Dendritic cell treated with granulocyte-macrophage colony-stimulating factor and Interleukin-4, amounts not matched to agents 40 ng/mL and 50 ng/mL, for 4 days (primary cell): ENCODE measurements around the gene ADAMTS17.

Source experiments
- H3K27ac Mint-ChIP-seq: one replicate; pipeline ENCODE4 v1.8.0; 2022; ENCODE audit warnings: mild to moderate bottlenecking, mixed read lengths
- H3K27me3 Mint-ChIP-seq: one replicate; pipeline ENCODE4 v1.8.0; 2022; ENCODE audit warnings: mild to moderate bottlenecking, mixed read lengths
- H3K36me3 Mint-ChIP-seq: one replicate; pipeline ENCODE4 v1.8.0; 2022; ENCODE audit warnings: low read depth, mixed read lengths
- H3K4me1 Mint-ChIP-seq: one replicate; pipeline ENCODE4 v1.8.0; 2022; ENCODE audit warnings: low read depth, mixed read lengths
- H3K4me3 Mint-ChIP-seq: one replicate; pipeline ENCODE4 v1.8.0; 2022; ENCODE audit warnings: mild to moderate bottlenecking, moderate library complexity, mixed read lengths
- H3K9me3 Mint-ChIP-seq: one replicate; pipeline ENCODE4 v1.8.0; 2022; ENCODE audit warnings: mixed read lengths
- intact Hi-C: fragments of 100-400 bp; cut with micrococcal nuclease; formaldehyde crosslinking; loops from one replicate; pipeline ENCODE4 v1.15.0; 2022

Gene ADAMTS17

GRCh38 chr15:100284191-100284590 is 57.6 kb downstream of the ADAMTS17 start:
- Mint-ChIP-seq H3K27ac (no peak overlapping the region), H3K9me3 (peaks cover 39% of the 10 kb centered on the region), H3K36me3 (no peaks in the 10 kb centered on the region)

DNA sequence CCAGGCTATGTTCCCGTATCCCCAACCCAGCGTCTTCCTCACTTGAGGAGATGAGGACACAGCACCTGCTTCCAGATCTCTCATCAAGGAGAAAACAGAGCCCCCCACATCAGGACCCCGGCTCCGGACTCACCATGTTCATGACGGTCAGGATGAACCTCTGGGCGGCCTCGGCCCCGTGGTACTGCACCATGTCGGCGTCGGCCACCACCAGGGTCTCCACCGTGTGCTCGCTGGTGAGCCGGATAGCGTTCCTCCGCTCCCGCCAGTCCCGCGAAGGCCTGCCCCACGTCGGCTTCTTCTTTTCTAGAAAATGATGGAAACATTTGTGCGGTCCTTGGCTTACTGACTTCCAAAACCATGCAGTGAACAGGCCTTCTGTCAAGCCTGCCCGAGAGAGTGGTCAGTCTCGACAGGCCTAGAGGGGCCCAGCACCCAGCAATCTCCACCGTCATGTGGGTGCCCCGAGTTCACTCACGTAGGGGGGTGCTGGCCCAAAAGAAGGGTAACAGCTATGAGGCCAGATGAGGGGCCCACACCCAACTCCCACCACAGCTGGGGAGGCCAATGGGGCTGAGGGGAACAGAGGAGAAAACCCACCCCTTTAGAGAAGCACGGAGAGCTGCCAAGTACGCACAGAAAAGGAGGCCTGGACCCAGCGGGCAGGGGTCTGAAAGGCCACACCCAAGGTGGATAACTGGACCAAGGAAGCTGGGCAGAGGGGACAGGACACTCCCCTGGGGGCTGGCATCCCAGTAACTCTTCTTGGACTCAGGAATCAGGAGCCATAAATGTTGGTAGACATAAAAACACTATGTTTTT is 60.5 kb downstream of the ADAMTS17 start:
- Mint-ChIP-seq H3K27me3 (no peaks in the 10 kb centered on the region), H3K4me3 (no peak overlapping the region), H3K27ac (no peak overlapping the region), H3K36me3 (no peaks in the 10 kb centered on the region), H3K4me1 (no peaks in the 10 kb centered on the region), H3K9me3 (peaks cover 28% of the 10 kb centered on the region)
- intact Hi-C loops: no loop called here

More at GRCh38 chr15:100284191-100284590, 57.6 kb downstream of the ADAMTS17 start:
- intact Hi-C loops: no loop called here
- Mint-ChIP-seq H3K4me3 (no peak overlapping the region), H3K4me1 (no peaks in the 10 kb centered on the region), H3K27me3 (no peaks in the 10 kb centered on the region)

- Mint-ChIP-seq H3K27me3 (no peaks in the 10 kb centered on the region), H3K4me3 (no peak overlapping the region), H3K27ac (no peak overlapping the region), H3K9me3 (peaks cover 28% of the 10 kb centered on the region), H3K4me1 (no peaks in the 10 kb centered on the region), H3K36me3 (no peaks in the 10 kb centered on the region)
- intact Hi-C loops: no loop called here
These were observed 61.9 kb downstream of the ADAMTS17 start for GRCh38 chr15:100279849-100280248.

DNA sequence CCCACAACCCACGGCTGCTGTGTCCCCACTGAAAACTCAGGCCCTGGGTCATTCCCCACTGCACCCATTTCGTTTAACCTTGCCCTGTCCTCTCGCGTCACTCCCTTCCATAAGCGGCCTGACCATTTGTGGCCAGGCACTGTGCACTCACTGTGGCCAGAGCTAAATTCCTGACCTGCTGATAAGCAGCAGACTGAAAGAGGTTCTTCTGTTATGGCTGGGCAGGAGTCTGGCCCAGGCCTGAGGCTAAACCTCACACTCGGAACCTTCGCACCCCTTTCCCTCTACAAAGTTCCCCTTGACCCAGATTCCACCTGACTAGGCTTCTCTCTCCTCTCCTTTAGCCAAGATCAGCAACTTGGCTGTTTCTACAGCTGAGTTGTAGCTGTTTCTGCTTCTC is 62.3 kb downstream of the ADAMTS17 start:
- Mint-ChIP-seq H3K27ac (no peak overlapping the region), H3K27me3 (no peaks in the 10 kb centered on the region), H3K4me1 (no peaks in the 10 kb centered on the region), H3K4me3 (no peak overlapping the region), H3K36me3 (no peaks in the 10 kb centered on the region), H3K9me3 (peaks cover 32% of the 10 kb centered on the region)
- intact Hi-C loops: no loop called here

DNA sequence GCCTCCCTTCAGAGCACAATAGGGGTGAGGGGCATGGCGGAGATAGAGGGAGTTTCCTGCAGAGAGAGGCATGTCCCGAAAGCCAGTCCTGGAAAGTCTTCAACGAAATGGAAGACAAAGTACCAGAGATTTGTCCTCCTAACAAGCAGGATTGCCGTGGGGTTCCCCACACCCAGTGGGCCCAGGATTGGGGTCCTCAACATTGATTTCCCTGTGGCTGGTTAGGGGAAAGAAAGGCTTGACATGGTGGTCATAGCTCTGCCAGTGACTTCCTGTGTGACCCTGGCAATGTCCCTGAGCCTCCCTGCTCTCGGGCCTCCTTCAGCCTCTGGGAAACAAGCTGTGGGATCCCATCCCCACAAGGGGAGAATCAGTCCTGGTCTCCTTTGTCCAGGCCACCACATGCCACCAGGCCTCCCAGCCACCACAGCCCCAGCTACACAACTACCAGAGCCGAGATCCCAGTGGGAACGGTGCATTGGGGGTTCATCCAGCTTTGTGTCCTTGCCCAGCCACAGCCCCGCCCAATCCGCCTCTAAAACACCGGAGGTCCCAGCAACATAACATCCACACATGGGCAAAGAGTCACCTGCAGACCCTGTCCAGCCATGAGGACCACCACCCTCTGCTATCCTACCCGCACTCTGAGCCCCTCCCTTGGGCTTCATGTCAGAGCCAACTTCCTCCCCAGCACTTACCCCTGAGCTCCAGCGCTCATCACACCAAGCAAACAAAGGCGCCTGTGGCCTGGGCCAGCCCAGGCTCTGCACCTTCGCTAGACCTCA is 63.0 kb downstream of the ADAMTS17 start:
- no peaks in the 10 kb centered on the region for H3K4me1 Mint-ChIP-seq
- H3K27me3 Mint-ChIP-seq: no peaks in the 10 kb centered on the region
- peaks cover 38% of the 10 kb centered on the region for H3K9me3 Mint-ChIP-seq
- no peak overlapping the region for H3K4me3 Mint-ChIP-seq
- H3K27ac Mint-ChIP-seq: no peak overlapping the region
- intact Hi-C loops: no loop called here
- H3K36me3 Mint-ChIP-seq: no peaks in the 10 kb centered on the region

- H3K4me1 Mint-ChIP-seq: no peaks in the 10 kb centered on the region
- H3K27me3 Mint-ChIP-seq: no peaks in the 10 kb centered on the region
- no peak overlapping the region for H3K4me3 Mint-ChIP-seq
- no peaks in the 10 kb centered on the region for H3K36me3 Mint-ChIP-seq
- intact Hi-C loops: no loop called here
- peaks cover 54% of the 10 kb centered on the region for H3K9me3 Mint-ChIP-seq
- H3K27ac Mint-ChIP-seq: no peak overlapping the region
These were observed 64.5 kb downstream of the ADAMTS17 start for GRCh38 chr15:100277087-100277855.

DNA sequence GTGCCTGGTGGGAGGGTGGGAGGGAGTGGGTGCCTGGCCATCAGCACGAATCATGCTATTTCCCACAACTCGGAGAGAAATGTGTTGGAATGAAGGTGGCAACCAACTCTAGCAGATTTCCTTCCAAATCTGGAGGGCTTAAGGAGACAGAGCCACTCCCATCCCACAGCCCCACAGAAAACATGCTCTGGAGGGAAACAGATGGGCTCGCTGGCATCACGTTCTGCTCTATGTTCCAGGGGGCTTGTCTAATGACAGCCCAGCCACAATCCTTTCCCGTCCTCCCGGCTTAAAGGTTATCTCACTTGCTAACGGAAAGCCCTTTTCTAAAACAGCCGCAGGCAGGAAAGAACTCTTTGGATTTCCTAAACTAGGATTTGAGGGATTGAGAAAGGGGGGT is 65.3 kb downstream of the ADAMTS17 start:
- intact Hi-C loops: no loop called here
- Mint-ChIP-seq H3K4me3 (no peak overlapping the region), H3K9me3 (peaks cover 59% of the 10 kb centered on the region), H3K27me3 (no peaks in the 10 kb centered on the region), H3K27ac (no peak overlapping the region), H3K4me1 (no peaks in the 10 kb centered on the region), H3K36me3 (no peaks in the 10 kb centered on the region)

GRCh38 chr15:100275641-100276040 is 66.1 kb downstream of the ADAMTS17 start:
- intact Hi-C loops: no loop called here
- H3K36me3 Mint-ChIP-seq: no peaks in the 10 kb centered on the region
- no peaks in the 10 kb centered on the region for H3K27me3 Mint-ChIP-seq
- no peak overlapping the region for H3K4me3 Mint-ChIP-seq
- H3K27ac Mint-ChIP-seq: no peak overlapping the region
- peaks cover 56% of the 10 kb centered on the region for H3K9me3 Mint-ChIP-seq
- H3K4me1 Mint-ChIP-seq: no peaks in the 10 kb centered on the region

DNA sequence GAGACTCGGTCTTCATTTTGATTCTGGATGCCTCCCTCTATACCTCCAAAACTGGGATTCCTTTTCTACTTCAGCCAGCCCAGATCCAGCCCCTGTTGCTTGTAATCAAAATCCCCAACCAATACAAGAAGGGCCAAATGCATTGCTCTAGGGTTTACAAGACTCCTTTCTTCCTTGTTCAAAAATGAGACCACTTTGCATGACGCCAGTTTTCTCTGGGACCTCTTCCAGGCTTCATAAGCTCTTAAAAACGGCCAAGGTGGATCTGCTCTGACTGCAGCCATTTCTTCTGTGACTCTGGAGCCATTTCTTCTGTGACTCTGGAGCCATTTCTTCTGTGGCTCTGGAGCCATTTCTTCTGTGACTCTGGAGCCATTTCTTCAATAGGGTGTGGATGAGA is 71.9 kb downstream of the ADAMTS17 start:
- Mint-ChIP-seq H3K36me3 (no peaks in the 10 kb centered on the region), H3K27me3 (no peaks in the 10 kb centered on the region), H3K4me3 (no peak overlapping the region), H3K9me3 (peaks cover 43% of the 10 kb centered on the region), H3K4me1 (no peaks in the 10 kb centered on the region), H3K27ac (no peak overlapping the region)
- intact Hi-C loops: no loop called here

DNA sequence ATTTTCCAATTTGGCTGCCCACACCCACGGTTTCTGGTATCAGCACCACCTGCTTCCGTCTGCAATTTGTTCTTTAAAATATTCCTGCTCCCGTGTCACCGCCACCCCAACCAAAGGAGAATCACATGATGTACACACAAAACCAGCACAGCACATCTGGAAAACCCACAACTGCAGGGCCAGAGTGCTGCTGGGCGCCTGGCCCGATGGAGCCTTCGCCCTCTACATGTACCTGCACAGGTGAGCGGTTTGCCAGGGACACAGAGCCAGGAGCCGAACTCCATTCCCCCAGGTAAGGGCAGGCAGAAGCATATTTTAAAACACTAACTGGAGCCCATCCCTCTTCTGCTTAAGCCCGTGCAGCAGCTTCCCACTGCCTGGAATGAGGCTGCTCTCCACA is 75.6 kb downstream of the ADAMTS17 start:
- no peaks in the 10 kb centered on the region for H3K4me1 Mint-ChIP-seq
- no peaks in the 10 kb centered on the region for H3K27me3 Mint-ChIP-seq
- no peaks in the 10 kb centered on the region for H3K36me3 Mint-ChIP-seq
- no peak overlapping the region for H3K4me3 Mint-ChIP-seq
- intact Hi-C loops: no loop called here
- no peak overlapping the region for H3K27ac Mint-ChIP-seq
- H3K9me3 Mint-ChIP-seq: peaks cover 9% of the 10 kb centered on the region

- H3K4me1 Mint-ChIP-seq: no peaks in the 10 kb centered on the region
- peaks cover 4% of the 10 kb centered on the region for H3K9me3 Mint-ChIP-seq
- no peak overlapping the region for H3K27ac Mint-ChIP-seq
- intact Hi-C loops: no loop called here
- no peaks in the 10 kb centered on the region for H3K27me3 Mint-ChIP-seq
- H3K4me3 Mint-ChIP-seq: no peak overlapping the region
- no peaks in the 10 kb centered on the region for H3K36me3 Mint-ChIP-seq
These were observed 76.1 kb downstream of the ADAMTS17 start for GRCh38 chr15:100265641-100266035.

GRCh38 chr15:100264994-100265640 is 76.7 kb downstream of the ADAMTS17 start:
- Mint-ChIP-seq H3K36me3 (no peaks in the 10 kb centered on the region), H3K27me3 (no peaks in the 10 kb centered on the region), H3K4me3 (no peak overlapping the region), H3K27ac (no peak overlapping the region), H3K9me3 (no peaks in the 10 kb centered on the region), H3K4me1 (no peaks in the 10 kb centered on the region)
- intact Hi-C loops: no loop called here

DNA sequence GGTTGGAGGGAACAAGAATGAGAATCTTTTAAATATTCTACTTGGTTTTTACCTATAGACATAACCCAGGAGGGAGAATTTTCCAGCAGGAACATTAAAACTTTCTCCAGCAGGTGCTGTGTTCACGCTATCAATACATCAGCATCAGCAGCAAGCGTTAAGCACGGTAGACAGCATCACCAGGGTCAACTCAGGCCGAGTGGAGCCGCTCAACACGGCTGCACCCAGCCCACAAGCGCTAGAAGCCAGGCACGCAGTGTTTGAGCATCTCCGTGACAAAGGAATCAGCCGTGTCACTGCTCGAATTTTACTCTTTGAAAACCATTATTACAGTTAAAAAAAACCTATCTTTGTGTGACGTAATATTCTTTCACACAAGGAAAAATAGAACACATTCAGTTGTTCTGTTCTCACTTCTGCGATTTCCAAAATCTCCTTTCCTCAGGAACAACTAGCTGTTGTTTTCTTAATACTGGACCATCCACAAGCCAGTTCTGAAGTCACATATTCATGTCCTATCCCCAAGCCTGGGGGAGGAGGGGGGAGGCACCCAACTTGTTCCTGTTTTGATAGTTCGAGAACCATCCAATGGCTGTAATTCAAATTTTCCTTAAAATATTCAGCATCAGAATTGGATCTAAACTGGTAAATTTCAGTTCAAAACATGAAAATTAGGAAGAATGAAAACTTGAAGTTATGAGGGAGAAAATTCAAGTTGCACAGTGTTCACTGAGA is 77.9 kb downstream of the ADAMTS17 start:
- H3K27ac Mint-ChIP-seq: no peak overlapping the region
- no peak overlapping the region for H3K4me3 Mint-ChIP-seq
- intact Hi-C loops: no loop called here
- no peaks in the 10 kb centered on the region for H3K9me3 Mint-ChIP-seq
- H3K36me3 Mint-ChIP-seq: no peaks in the 10 kb centered on the region
- H3K4me1 Mint-ChIP-seq: no peaks in the 10 kb centered on the region
- no peaks in the 10 kb centered on the region for H3K27me3 Mint-ChIP-seq
